HG03045 (cell line): Measurements from ENCODE around the gene CHMP1A.
"Not testable (repeated sequence)": the region's sequence is repeated elsewhere in the genome, so short reads cannot be mapped to it uniquely, and the experiment has no call there.

Source experiments
- ATAC-seq: cut with Tn5 transposase; IDR thresholded peaks from one replicate; pipeline ENCODE4 v1.9.1; 2021; ENCODE audit warnings: mild to moderate bottlenecking, moderate library complexity; ENCODE audit not compliant: unreplicated experiment

CHMP1A gene

DNA sequence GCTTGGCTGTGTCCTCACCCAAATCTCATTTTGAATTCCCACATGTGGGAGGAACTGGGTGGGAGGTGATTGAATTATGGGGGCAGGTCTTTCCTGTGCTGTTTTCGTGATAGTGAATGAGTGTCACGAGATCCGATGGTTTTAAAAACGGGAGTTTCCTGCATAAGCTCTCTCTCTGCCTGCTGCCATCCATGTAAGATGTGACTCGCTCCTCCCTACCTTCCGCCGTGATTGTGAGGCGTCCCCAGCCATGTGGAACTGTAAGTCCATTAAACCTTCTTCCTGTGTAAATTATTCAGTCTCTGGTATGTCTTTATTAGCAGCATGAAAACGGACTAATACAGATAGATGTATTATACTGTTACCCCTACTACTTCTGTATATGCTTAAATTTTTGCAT lies 3.7 kb upstream of the CHMP1A start:
- ATAC-seq, result no peak

DNA sequence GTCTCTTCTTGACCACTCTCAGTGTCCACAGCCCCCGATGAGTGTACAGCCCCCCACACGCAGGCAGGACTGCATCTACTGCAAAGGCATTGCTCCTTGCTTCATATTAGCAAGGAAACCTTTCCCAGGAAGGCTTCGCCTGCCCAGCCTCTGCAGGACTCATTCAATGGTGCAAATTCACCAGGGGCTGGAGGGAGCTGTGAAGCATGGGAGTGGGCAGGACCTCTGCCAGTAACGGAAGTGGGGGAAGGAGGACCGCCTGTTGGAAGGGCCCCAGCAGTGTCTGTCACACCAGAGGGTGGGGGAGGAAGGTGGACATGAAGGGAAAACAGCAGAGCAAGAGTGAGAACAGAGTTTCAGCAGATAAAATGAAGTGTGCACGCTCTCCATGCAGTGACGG lies 2.6 kb upstream of the CHMP1A start:
- no peak for ATAC-seq

DNA sequence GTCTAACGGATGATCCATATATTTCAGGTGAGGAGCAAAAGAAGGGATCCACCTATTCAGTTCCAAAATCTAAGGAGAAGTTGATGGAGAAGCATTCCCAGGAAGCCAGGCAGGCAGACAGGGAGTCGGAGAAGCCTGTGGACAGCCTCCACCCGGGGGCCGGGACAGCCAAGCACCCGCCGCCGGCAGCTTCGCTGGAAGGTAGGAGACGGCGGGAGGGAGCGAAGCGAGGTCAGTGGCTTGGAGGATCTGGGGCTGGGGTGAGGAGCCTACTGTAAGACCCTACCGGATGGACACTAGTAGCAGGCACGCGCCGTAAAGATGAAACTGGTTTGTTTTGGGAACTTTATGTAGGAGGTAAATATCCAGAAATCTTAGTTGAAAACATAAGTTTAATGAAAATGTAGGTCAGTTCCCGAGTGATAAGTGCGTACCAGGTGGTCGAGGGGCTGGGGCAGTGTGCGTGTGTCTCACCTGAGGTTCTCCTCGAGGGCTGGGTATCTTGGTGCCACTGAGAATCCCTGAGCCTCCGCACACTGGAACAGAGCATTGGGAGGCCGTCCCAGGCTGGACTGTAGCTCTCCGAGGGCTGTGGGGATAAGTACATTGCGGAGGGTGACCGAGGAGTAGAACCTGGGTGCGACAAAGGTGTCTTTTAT lies 842 bp upstream of the CHMP1A start:
- ATAC-seq, result no peak

DNA sequence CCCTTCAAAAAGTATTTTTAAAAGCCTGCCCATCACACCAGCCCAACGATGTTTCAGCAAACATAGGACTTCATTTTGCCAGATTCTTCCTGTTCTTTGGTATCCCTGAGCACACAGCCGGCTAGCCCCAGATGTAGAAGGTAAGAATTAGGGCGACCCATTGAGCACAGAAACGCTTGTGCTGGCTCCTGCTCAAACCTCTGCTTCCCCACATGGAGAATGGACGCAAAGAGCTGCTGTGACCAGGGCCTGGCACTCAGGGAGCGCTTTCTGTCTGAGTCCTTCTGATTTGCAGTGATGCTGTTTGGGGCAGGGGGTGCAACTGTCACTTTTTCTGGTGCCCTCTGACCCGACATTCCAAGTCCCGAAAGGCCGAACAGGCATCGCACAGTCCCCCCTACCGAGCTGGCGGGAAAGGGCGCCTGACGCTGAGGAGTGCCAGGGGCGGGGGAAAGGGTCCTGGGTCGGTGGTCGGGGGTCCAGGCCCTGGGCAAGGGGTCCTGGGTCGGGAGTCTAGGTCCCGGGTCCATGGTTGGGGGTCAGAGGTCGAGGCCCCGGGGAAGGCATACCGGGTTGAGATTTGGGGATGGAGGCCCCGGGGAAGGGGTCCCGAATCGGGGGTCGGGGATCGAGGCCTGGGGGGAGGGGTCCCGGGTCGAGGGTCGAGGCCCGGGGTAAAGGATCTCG lies 930 bp downstream of the CHMP1A start:
- no peak for ATAC-seq

DNA sequence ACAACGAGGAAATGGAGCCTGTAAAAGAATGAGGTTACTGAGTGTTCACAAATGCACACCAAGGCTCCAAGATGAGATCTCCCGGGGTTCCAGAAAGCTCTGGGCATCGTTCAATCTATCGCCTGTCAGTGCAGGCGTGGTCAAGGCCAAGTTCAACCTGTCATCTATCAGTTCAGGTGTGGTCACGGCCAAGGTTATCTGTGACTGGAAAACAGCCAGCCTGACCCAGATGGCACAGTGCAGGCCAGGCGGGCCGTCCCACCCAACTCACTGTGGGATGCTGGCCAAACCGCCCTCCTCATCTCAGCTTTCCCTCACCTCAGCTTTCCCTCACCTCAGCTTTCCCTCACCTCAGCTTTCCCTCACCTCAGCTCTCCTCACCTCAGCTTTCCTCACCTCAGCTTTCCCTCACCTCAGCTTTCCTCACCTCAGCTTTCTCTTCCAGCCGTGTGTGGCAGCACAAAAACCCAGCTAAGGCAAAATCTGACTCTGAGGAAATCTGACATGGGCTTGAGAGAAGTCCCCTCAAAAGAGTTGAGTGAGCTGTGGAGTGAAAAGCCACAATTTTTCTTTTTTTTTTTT lies 2.4 kb downstream of the CHMP1A start:
- no peak for ATAC-seq

DNA sequence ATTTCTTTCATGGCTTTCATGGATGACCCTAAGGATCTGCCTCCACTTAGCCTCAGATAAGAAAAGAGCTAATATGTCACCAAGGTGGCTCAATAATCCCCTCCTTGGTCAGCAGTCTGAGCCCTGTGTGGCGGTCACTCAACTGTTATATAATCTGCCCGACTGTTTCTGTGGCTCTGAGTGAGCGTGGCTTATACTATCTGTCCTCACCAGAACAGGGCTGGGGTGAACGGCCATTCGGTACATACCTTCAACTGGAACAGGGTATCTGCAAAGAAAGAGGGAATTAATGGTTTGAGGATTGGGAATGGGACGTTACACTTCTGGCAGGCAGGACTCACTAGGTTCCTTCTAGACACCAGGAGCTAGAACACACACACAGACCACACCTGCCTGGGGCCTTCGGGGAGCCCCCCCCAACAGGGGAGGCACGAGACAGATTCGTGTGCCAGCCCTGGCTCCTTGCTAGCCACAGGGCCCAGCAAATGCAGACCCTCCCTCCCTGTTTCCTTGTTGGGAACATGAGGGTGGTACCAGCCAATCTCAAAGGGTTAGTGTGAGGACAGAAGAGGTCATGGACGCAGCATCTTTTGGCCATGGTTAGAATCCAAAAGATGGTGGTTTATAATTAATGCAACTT lies 3.7 kb downstream of the CHMP1A start:
- ATAC-seq, result no peak

DNA sequence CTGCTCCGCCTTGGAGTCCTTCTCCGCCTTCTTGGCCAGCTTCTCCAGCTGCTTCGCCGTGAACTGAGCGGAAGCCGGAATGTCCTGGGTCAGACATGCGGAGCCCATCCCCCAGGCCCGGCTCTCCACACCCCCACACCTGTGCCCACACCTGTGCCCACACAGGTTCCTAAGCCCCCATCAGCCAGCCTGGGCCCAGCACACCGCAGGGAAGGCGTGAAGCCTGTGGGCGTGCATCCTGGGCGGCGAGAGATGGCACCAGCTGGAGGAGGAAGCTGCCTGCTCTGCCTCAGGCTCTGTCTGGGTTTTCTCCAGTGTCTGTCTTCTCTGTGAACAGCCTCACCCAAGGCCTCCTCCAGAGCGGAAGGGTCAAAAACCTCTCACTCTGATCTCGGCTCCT lies 5.9 kb downstream of the CHMP1A start:
- ATAC-seq, result no peak

DNA sequence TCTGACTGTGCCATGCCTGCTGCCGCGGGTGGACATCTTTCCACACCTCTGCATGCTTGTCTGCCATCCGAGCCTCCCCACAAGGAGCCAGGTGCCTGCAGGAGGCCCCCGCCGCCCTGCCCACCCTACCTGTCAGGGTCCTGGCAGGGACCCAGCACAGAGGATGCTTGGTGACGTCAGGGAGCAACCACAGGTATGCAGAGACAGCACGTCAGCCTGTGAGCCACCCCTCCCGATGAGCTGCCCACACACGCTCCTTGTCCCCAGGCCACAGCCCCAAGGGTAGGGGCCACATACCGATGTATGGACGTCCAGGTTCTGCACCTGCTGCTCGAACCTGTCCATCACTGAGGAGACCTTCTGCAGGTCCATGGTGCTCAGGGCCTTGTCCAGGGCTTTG lies 10.6 kb downstream of the CHMP1A start:
- ATAC-seq, result no peak

DNA sequence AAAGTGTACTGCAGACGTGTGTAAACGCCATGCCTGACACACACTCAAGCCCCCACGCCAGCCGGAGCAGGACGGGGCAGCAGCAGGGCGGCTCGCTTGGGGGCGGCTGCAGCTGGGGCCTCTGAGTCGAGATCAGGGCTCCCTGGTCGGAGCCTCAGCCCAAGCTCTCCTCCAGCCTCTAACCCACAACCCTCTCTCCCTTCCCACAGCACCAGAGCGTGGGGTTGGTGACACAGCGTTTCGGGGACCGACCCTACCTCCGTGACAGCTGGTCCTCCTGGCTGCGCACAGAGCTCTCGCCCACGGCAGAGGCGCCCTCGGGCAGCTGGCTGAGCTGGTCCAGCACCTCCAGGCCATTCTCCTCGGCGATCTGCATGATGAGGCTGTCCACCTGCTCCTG lies 11.2 kb downstream of the CHMP1A start:
- no peak for ATAC-seq

DNA sequence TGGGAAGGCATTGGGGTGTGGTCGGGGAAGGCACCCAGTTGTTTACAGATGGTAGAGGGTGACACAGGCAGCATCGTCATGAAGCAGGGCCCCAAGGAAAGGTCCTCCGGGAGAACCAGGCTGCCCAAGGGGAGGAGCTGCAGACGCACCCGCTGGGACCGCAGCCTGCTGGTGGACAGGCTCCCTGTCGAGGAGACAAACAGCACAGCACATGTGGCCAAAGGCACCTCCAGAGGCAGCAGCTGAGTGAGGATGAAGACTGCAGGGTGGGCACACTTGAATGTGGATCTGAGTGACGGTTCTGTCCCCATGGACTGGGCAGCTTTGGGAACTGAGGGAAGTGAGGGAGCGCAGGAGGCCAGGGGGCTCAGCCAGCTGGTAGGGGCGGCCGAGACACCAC lies 12.4 kb downstream of the CHMP1A start:
- no peak for ATAC-seq

DNA sequence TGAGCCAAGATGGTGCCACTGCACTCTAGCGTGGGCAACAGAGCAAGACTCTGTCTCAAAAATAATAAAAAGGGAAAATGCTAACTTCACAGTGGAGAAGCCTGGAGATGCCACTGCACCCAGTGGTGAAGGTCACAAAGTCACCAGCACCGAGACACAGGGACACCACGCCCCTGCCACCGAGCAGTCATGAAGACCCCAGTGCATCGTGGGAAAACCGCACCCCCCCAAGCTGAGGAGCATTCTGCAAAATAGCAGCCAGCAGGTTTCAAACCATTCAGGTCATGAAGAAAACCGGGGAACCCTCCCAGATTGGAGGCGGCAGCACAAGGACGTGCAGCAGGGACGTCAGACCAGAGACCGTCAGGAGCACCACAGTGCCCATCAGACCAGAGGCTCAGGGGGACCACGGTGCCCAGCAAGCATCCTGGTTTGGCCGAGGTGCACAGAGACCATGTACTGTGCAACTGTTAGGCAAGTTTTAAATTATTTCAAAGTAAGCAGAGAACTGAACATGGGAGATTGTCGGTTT lies 13.7 kb downstream of the CHMP1A start:
- ATAC-seq, result no peak

DNA sequence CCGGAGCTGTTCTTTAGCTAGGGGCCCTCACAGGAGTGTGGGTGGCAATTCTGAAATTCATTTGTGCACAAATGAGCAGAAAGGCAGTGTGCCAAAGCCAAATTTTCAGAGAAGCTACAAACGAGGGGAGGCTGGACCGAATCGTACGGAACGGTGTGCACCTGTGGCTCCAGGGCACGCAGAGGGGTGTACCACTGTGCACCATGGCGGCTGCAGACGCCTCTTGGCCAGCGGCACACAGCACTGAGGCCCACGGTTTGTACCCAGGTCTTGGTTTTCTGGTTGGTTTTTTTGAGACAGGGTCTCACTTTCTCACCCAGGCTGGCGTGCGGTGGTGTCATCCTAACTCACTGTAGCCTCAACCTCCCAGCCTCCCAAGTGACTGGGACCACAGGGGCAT lies 14.9 kb downstream of the CHMP1A start:
- no peak for ATAC-seq

DNA sequence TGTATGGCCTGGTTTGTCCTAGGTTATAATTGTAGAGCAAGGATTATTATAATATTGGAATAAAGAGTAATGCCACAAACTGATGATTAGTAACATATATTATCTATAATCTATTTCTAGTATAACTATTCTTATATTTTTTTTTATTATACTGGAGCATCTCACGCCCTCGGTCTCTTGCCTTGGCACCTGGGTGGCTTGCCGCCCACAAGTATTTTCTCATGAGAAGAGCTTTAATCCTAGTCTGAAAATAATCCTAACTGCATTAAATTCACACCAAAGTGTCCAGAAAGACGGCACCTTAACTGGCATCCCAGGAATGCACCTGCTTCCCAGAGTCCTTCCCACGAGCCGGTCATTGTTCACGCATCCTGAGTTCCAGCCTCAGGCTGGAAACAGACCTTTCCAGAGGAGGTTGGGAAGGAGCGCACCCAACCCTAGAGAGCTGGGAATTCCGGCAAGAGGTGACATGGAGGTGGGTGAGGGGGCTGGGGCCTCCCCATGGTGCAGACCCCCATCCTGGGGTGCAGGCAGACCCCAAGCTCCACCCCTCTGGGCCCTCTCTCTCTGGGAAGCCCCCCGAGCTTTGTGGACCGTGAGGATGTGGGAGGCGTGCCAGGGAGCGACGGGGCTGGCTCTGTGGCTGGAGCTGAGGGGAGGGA lies 15.9 kb downstream of the CHMP1A start:
- no peak for ATAC-seq

DNA sequence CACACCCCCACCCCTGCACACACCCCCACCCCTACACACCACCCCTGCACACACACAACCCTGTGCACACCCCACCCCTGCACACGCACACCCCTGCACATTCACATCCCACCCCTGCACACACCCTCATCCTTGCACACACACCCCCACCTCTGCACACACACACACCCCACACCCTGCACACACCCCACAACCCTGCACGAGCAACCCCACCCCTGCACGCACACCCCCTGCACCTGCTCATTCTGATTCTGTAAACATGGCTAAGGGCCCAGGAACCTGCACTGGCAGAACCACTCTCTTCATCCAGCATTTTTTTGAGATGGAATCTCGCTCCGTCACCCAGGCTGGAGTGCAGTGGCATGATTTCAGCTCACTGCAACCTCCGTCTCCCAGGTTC lies 18.1 kb downstream of the CHMP1A start:
- ATAC-seq, result no peak

DNA sequence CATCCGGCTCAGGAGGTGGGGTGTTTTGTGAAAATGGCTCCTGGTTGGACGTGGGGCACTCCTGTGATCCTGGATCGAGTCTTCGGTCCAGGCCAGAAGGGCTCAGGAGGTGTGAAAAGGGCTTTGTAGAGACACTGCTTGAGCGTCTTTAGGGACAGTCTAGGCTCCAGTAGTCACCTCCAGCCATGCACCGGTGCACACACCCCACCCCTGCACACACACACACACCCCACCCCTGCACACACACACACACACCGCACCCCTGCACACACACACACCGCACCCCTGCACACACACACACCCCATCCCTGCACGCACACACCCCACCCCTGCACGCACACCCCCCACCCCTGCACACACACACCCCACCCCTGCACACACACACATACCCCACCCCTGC lies 19.1 kb downstream of the CHMP1A start:
- no peak for ATAC-seq

DNA sequence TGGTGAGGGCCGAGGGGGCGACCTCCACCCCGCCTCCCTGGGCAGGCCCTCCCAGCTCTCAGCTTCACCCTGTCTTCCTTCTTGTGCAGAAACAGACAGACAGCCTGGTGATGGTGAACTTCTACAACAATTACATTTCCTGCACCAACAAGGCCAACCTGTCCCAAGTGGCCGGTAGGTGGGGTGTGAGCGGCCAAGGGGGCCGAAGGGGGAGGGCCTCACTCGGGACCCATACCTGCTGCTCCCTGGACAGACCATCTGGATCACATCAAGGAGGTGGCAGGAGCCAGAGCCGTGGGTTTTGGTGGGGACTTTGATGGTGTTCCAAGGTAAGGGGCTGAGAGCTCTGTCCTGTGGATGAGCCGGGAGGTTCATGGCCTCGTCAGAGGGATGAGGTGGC lies 20.1 kb downstream of the CHMP1A start:
- ATAC-seq, result no peak

DNA sequence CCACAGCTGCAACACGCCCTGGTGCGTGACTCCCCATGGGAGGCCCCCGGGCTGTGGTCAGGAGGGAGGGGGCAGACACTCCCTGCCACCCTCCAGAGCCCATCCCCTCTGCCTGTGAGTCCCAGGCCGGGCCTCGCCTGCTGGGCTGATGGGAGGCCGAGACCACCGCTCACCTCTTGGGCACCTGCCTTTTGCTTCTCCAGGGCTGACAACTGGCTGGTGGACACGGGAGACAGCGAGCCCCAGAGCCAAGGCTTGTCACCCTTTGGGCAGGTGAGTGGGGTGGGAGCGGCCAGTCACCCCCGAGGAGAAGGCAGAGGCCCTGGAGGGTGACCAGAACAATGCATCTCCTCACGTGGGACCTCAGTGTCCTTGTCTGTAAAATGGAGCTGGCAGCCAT lies 20.8 kb downstream of the CHMP1A start:
- no peak for ATAC-seq

DNA sequence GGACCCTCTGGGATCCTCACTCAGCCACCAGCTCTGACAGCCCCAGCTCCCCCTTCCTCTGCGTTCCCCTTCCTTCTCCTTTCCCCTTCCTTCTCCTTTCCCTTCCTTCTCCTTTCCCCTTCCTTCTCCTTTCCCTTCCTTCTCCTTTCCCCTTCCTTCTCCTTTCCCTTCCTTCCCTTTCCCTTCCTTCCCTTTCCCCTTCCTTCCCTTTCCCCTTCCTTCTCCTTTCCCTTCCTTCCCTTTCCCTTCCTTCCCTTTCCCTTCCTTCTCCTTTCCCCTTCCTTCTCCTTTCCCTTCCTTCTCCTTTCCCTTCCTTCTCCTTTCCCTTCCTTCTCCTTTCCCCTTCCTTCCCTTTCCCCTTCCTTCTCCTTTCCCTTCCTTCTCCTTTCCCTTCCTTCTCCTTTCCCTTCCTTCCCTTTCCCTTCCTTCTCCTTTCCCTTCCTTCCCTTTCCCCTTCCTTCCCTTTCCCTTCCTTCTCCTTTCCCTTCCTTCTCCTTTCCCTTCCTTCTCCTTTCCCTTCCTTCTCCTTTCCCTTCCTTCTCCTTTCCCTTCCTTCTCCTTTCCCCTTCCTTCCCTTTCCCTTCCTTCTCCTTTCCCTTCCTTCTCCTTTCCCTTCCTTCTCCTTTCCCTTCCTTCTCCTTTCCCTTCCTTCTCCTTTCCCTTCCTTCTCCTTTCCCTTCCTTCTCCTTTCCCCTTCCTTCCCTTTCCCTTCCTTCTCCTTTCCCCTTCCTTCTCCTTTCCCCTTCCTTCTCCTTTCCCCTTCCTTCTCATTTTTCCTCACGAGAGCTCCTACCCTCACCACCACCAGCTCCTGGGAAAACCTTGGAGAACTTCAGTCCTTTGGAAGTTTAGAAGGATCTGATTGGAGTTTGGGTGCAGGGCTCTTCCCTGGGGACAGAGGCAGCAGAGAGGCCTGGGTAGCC lies 22.8 kb downstream of the CHMP1A start:
- not testable (repeated sequence) for ATAC-seq

DNA sequence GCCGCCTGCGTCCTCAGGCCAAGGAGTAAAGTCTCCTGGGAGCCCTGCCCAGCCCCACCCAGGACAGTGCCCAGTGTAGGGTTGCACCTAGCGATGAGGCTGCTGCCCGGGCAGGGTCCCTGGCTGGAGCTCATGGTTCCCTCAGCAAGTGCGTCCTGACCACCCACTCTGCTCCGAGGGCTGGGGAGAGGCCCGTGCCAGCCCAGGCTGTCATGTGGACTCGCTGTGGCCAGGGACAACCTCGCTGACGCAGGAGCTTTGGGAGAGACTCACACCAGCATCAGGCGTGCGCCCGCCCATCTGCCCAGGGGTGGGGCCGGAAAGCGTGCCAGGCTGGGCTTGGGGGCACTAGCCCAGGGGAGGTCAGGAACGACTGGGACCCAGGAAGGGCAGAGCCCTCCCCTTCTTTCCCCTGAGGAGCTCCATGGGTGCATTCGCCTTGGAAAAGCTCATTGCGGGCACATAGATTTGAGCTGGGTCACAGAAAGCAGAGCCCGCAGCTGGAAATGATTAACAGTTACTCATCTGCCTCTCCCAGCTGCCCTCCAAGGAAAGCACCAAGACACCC lies 24.4 kb downstream of the CHMP1A start:
- ATAC-seq, result no peak
